ENCODE measurements around the gene PPT2.

Gene PPT2

GRCh38 chr6:32127717-32128592, 26.0 kb upstream of the PPT2 start, which contains the start of gene ATF6B:
ATF6B (minus strand) TSS chr6:32128246; CDS start chr6:32128207, 39 bp downstream.
- Histone ChIP-seq H3K27me3 (peaks cover 13% of the 10 kb centered on the region), H3K4me3 (ENCODE audit: low read depth in 1 of 2, low read length in 1 of 2) (peak within 1 kb of the TSS; percentile 90 to 92), H3K4me1 (ENCODE audit: control insufficient read depth in 1 of 2, insufficient read depth in 1 of 2, low read depth in 1 of 2, low read length in 1 of 2) (peaks cover 27 to 35% of the 10 kb centered on the region in 2 experiments), H3K9me3 (no peaks in the 10 kb centered on the region), H3K36me3 (peaks cover 38% of the 10 kb centered on the region), H3K27ac (peak within 1 kb of the TSS; percentile 88)
- no peak for TF ChIP-seq CTCF (IDR thresholded peaks at IDR 0.05)

DNA sequence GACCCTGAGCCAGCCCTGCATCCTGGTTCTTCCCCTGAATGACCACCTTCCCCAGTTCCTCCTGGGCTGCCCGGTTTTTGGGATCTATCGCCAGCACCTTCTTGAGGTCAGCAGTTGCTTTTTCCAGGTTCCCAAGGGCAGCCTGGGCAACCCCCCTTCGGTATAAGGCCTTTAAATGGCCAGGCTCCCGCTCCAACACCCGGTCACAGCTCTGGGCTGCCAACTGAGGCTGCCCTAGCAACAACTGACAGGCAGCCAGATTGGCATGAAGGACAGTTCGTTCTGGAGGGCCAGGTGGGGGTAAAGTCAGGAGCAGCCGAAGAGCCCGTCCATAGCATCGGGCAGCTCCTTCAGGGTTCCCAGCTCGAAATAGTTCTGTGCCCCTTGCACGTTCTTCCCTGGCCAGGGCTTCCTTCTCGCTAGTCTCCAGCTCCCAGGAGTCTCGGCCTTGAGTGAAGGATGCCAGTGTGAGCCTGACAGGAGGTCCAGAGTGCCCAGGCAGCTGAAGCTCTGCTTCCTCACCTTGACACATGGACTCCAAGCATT, 25.1 kb upstream of the PPT2 start:
- peaks cover 27 to 35% of the 10 kb centered on the region in 2 experiments for H3K4me1 ChIP-seq (ENCODE audit: control insufficient read depth in 1 of 2, insufficient read depth in 1 of 2, low read depth in 1 of 2, low read length in 1 of 2)
- H3K27ac ChIP-seq = peak overlapping the region; percentile 88
- peaks cover 22% of the 10 kb centered on the region for H3K27me3 ChIP-seq
- H3K9me3 ChIP-seq = no peaks in the 10 kb centered on the region
- peak overlapping the region; percentile 90 to 92 for H3K4me3 ChIP-seq (ENCODE audit: low read depth in 1 of 2, low read length in 1 of 2)
- H3K36me3 ChIP-seq = peaks cover 31% of the 10 kb centered on the region
- TF ChIP-seq CTCF (IDR thresholded peaks at IDR 0.05) = no peak

GRCh38 chr6:32129297-32130088, 24.4 kb upstream of the PPT2 start:
- Histone ChIP-seq H3K4me1 (ENCODE audit: control insufficient read depth in 1 of 2, insufficient read depth in 1 of 2, low read depth in 1 of 2, low read length in 1 of 2) (peaks cover 27 to 35% of the 10 kb centered on the region in 2 experiments), H3K9me3 (no peaks in the 10 kb centered on the region), H3K4me3 (ENCODE audit: low read depth in 1 of 2, low read length in 1 of 2) (peak overlapping the region; percentile 58 to 70), H3K36me3 (peaks cover 24% of the 10 kb centered on the region), H3K27ac (peak overlapping the region; percentile 88), H3K27me3 (peaks cover 28% of the 10 kb centered on the region)
- TF ChIP-seq CTCF (IDR thresholded peaks at IDR 0.05) = no peak

- Histone ChIP-seq H3K4me3 (ENCODE audit: low read depth in 1 of 2, low read length in 1 of 2) (no peak overlapping the region), H3K27ac (no peak overlapping the region), H3K27me3 (peaks cover 48% of the 10 kb centered on the region), H3K4me1 (ENCODE audit: control insufficient read depth in 1 of 2, insufficient read depth in 1 of 2, low read depth in 1 of 2, low read length in 1 of 2) (peaks cover 27 to 35% of the 10 kb centered on the region in 2 experiments), H3K9me3 (no peaks in the 10 kb centered on the region), H3K36me3 (peaks cover 4% of the 10 kb centered on the region)
- TF ChIP-seq CTCF (IDR thresholded peaks at IDR 0.05) = no peak
Measured at GRCh38 chr6:32131439-32131948, 22.4 kb upstream of the PPT2 start.

GRCh38 chr6:32132110-32132509, 21.8 kb upstream of the PPT2 start:
- no peaks in the 10 kb centered on the region for H3K36me3 ChIP-seq
- peaks cover 23 to 32% of the 10 kb centered on the region in 2 experiments for H3K4me1 ChIP-seq (ENCODE audit: control insufficient read depth in 1 of 2, insufficient read depth in 1 of 2, low read depth in 1 of 2, low read length in 1 of 2)
- no peaks in the 10 kb centered on the region for H3K9me3 ChIP-seq
- H3K27ac ChIP-seq = no peak overlapping the region
- no peak overlapping the region for H3K4me3 ChIP-seq (ENCODE audit: low read depth in 1 of 2, low read length in 1 of 2)
- TF ChIP-seq CTCF (IDR thresholded peaks at IDR 0.05) = no peak
- H3K27me3 ChIP-seq = peaks cover 48% of the 10 kb centered on the region

Data from neutrophil (primary cell).